Activated CD8-positive, alpha-beta memory T cell treated with anti-CD3 and anti-CD28 coated beads, Interleukin-2, amount 50 U/mL, for 4 hours (primary cell): ENCODE data around the gene KIRREL3.

ENCODE experiments used
- DNase-seq: peaks from one replicate; pipeline ENCODE4 v3.0.0-alpha.2; 2020

The KIRREL3 gene

GRCh38 chr11:126732981-126733380 is 267.6 kb downstream of the KIRREL3 start:
- no peak for DNase-seq

DNA sequence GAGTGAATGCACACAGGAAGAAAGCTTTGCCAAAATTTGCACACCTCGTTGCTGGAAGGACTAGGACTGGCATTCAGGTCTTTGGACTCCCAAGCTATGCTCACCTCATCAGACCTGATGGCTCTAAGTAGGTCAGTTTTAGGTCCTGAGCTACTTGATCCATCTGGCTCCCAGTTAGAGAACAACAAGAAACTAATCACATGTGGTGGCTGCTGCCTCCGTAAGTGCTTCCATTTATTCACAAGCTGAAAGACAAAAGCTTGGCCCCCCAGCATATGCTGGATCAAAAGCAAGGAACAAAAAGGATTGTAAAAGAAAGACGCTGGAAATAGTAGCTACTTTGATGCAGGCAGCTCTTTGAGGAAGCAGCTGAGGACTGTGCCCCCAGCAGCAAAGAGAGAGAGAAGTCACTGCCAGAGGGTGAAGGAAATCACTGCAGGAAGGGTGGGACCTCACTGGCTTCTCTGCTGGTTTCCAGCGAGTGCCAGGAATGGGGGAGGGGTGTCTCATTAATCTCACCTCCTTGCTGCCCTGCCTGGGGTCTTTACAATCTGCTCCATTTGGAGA is 268.9 kb downstream of the KIRREL3 start:
- no peak for DNase-seq

DNA sequence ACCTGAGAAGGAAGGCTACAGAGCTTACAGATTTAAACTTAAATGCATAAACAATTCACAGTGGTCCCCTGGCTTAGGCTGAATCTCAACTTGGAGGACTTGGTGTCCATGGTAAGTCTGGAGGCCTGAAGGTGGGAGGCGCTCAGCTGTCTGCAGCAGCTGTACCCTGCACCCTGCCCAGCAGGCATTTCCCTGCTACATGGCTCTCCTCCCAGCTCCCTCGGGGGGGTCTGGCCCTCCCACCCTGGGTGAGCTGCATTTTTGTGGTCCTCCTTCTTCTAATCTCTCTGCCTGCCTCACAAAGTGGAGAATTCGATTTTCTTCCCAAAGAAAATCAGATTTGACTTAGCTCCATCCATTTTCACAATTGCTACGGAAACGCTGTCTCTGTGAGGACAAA is 273.2 kb downstream of the KIRREL3 start:
- DNase-seq, result no peak

DNA sequence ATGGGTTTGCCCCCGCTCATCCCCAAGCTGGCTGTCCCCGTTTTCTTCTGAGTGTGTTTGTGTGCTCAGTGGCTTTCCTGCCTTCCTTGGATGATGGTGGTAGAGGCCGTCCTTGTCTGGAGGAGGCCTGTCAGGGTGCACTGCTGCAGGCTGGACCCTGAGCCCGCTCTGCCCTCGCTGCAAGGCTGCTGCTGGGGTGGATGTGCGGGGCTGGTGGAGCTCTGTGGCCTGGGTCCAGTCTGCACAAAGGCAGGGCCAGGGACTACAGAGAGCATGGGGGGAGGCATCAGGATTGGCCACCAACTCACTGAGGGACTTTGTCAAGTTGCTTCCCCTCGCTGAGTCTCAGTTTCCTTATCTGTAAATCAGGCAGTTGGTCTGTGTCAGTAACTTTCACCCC is 275.0 kb downstream of the KIRREL3 start:
- DNase-seq, result no peak

GRCh38 chr11:126725043-126725442 is 275.5 kb downstream of the KIRREL3 start:
- DNase-seq, result no peak

GRCh38 chr11:126723665-126724045 is 276.9 kb downstream of the KIRREL3 start:
- no peak for DNase-seq

DNA sequence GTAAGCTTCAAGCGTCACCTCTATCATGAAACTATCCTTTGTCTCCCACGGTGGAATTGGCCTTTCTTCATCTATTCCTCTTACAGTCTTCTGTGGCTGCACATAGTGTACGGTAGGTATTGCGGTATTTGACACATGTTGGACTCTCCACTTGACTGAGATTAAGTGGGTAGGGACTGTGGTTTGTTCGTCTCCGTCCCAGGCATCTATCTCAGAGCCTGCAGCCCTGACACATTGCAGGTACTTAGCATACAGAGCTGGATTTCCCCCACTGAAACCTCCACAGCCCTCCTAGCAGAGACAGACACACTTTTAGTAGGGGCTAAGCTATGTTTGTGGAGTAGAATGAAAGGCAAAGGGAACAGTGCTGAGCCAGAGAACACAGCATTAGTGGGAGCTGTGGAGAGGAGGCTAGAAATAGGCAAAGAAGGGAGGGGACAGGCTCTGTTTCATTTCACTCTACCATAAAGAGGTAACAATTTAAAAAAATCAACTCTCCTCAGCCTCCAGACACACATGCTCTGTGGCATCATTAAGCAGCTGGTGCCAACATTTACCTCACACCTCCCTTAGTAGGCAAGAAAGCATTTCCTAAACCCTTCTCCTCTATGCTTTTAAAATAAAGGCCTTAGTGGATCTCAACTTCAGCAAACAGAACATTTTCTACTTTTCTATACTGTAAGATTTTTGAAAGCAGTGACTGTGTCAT is 277.5 kb downstream of the KIRREL3 start:
- DNase-seq, result no peak

DNA sequence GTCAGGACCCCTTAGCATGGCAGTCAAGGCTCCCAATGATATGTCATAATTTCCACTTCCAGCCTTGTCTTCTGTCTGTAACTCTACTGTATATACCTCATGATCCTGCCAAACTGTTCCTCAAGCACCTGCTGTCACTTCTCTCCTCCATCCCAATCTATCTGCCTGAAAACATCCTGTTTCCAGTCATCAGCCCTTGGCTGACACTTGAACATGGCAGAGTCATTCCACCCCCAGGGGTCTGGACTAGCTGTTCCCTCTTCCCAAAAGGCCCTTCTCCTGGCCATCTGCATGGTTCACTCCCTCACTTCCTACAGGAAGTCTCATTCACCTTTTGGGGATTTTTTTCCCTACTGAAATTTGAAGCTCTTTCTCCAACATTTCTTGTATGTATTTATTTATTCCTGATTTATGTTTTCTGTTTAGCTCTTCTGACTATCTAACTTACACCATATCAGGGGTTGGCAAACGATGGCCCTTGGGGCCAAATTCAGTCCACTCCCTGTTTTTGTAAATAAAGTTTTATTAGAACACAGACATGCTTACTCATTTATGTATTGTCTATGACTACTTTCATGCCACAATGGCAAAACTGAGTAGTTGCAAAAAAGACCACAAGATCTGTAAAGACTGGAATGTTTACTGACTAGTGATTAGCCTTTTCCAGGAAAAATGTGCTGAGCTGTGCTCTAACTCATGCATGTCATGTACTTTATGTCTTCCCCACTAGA is 278.4 kb downstream of the KIRREL3 start:
- no peak for DNase-seq

GRCh38 chr11:126720539-126721235 is 279.9 kb downstream of the KIRREL3 start:
- DNase-seq, result no peak

- DNase-seq, result no peak
These were observed 280.8 kb downstream of the KIRREL3 start for GRCh38 chr11:126719740-126720139.

DNA sequence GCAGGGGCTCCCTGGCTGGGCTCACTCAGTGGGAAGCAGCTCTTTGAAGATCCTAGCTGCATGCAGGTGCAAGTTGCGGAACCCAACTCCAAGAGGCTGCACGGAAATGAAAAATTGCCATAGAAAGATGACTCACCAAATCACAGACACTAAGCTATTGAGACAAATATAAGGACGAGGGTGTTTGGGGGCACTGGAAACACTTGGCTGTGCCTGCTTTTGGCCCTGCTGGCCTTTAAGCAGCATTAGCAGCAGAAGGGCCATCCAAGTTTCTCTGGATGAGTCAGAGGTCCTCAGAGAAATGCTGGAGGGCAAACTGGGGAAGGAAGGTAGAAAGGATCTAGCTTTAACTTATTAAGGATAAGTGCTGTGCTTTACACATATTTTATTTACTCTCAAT is 282.3 kb downstream of the KIRREL3 start:
- DNase-seq, result no peak

DNA sequence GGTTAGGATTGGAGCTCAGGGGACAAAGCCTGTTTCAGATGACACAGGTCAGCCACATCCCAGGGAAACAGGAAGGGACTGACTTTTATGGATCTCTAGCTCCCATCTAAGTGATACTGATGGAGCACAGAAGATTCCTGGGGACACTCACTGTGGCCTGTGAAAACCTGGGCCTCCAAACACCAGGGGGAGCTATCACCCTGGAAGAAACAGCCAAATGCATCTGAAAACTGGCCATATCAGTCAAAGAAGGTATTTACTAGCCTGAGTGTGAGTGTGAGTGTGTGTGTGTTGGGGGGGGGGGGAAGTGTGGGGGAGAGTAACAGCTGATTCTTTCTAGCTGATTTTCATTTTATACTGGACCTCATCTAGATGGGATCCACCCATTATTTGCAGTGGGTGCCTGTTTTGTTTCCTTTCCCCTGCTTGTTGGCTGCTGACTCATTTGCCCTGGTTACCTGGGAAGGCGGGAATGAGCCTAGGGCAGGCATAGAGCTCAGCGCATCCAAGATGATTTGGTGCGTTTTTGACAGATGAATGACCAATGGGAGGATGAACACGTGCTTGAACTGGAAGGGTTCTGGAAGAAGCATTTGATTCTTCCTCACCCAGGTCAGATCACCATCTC is 284.0 kb downstream of the KIRREL3 start:
- DNase-seq, result no peak

DNA sequence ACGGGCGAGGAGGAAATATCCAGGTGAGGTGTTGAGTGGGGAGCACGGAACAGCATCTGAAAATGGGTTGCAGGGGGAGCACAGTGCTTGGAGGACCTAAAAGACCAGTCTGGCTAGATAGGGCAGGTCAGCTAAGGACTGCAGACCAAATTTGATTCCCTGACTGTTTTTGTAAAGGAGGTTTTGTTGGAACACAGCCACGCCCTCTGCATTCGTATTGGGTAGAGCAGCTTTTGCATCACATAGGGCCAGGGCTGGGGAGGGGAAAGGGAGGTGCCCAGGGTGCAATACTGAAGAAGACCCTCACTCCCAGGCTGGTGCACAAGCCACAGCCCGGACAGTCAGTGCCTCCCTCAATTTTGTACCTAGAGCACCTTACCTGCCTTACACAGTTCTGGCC is 286.8 kb downstream of the KIRREL3 start:
- no peak for DNase-seq

DNA sequence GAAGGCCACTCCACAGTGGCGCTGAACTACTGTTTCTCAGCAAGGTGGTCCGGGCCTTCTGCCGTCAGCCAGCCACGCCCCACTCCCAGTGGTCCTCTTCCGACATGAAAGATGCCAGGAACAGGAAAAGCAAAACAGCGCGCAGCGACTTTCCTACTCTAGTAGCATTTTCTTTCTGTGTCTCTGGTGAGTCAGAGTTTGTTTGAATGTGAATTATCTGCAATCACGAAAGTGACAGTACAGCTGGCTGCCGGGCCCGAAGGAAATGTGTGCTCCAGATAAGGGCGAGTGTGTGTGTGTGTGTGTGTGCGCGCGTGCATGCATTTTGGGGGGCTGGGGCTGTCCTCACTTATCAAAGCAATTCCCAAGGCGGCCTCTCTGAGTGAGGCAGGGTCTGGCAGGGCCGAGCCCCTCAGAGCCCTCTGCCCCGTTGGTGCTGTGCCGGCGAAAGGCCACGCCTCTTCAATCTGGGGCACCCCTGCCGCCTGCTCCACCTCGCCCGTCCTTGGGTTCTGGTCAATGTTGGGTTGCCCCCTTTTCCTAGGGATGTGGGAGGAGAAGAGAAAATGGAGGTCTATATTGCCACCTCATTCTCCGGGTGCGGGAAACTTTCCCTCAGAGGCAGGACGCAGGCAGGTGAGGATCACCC is 288.5 kb downstream of the KIRREL3 start:
- DNase-seq, result no peak

DNA sequence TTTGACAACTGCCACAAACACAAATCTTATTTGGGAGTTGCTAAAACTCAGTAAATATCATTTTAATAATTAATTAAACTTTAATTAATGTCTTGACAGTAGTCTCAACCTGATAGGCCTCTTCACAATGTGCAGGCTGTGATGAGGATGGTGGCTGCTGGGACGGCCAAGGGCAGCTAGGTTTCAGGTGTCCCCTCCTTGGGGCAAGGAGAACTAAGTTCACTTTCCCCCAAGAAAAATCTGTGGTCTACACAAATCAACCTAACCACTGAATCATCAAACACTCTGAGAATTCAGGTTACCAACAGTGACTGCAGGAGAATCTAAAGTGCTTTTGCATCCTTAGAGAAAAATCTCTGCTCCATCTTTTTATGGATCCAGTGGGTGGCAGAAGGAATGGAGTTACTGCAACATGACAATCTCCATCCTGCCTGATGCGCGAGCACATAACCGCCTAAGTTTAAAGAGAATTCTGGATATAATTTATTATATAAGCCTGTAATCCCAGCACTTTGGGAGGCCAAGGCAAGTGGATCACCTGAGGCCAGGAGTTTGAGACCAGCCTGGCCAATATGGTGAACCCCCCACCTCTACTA is 289.7 kb downstream of the KIRREL3 start:
- no peak for DNase-seq

- no peak for DNase-seq
These were observed 293.1 kb downstream of the KIRREL3 start for GRCh38 chr11:126707498-126707897.

- DNase-seq, result no peak
These were observed 296.5 kb downstream of the KIRREL3 start for GRCh38 chr11:126704096-126704495.

GRCh38 chr11:126703662-126704061 is 296.9 kb downstream of the KIRREL3 start:
- DNase-seq, result no peak

DNA sequence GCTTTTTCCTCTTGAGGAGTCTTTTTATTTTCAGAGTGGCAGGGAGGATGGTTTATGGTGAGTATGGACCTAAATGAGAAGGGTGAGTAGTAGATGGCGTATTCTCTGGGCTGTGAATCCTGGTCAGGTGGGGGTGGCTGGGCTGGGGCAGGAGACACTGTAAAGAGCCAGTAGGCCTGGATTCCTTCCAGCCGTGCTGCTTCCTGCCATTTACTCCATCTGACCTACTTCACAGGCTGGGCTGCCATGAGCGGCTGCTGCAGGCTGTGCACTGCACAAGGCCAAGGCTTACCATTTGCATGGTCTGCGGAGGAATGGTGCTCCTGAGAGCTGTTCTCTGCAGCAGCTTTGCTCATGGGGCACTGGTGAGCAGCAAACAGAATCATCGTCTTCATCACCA is 297.6 kb downstream of the KIRREL3 start:
- DNase-seq, result no peak

- no peak for DNase-seq
These were observed 298.3 kb downstream of the KIRREL3 start for GRCh38 chr11:126702165-126702720.

GRCh38 chr11:126701520-126701897 is 299.1 kb downstream of the KIRREL3 start:
- no peak for DNase-seq
